A549 treated with AZD2906 at 1 μM for 4 hours (cell line): ENCODE results near the gene PCSK6. TPM values are rescaled to one million over a fixed set of nuclear protein-coding genes. Genes with fewer than 3 reads are reported as not detected.

Experiments used
- total RNA-seq: library from RNA; stranded (reverse); fragments of 200-300 nt; extraction: Qiagen RNA extraction; gene quantifications from 5 replicates; pipeline ENCODE4 v1.2.3, GENCODE V29; 2022

PCSK6 gene
- total RNA-seq: 12.0 to 14.0 TPM (median 13.7 TPM) in 5 replicates

GRCh38 chr15:101489599-101490407, at the start of gene PCSK6:
TSS of gene PCSK6 (minus strand) at chr15:101489707. CDS start at chr15:101489670, 37 bp downstream.

GRCh38 chr15:101294731-101295606, 194.5 kb downstream of the PCSK6 start, which contains the start of gene SNRPA1:
TSS of gene SNRPA1 (minus strand) at chr15:101295248. CDS start at chr15:101295178, 70 bp downstream.

GRCh38 chr15:101277038-101277822, 212.3 kb downstream of the PCSK6 start, which contains the start of gene SELENOS:
TSS of gene SELENOS (minus strand) at chr15:101277485. CDS start at chr15:101277417, 68 bp downstream.

Other genes starting within 250 kb of the PCSK6 start
- 21.5 to 32.1 TPM (median 24.3 TPM) in 5 replicates for gene CHSY1, start 237.7 kb downstream of the PCSK6 start, total RNA-seq
- 170 to 184 TPM (median 175 TPM) in 5 replicates for gene SELENOS, start 212.2 kb downstream of the PCSK6 start, total RNA-seq
- 112 to 120 TPM (median 114 TPM) in 5 replicates for gene SNRPA1, start 194.5 kb downstream of the PCSK6 start, total RNA-seq
- 32.1 to 38.9 TPM (median 33.3 TPM) in 5 replicates for gene TM2D3, start 162.7 kb upstream of the PCSK6 start, total RNA-seq
- gene TARS3, start 234.8 kb upstream of the PCSK6 start, total RNA-seq: 6.6 to 8.9 TPM (median 7.9 TPM) in 5 replicates